Fibroblast of villous mesenchyme (primary cell): ENCODE data around the gene TMPRSS6. TPM values are rescaled to one million over a fixed set of nuclear protein-coding genes. Genes with fewer than 3 reads are reported as not detected.

Source experiments
- DNase-seq: peaks from one replicate; pipeline ENCODE4 v3.0.0-alpha.2; 2010; ENCODE audit warnings: low read depth
- H3K4me3 ChIP-seq: 2 replicates; pipeline ENCODE4 v1.5.1; 2011; ENCODE audit warnings: low read depth, mild to moderate bottlenecking, low read length
- CTCF ChIP-seq: IDR thresholded peaks from 2 replicates; pipeline ENCODE4 v1.5.1; 2012; ENCODE audit warnings: low read depth, mild to moderate bottlenecking, low read length; ENCODE audit not compliant: insufficient read depth
- total RNA-seq: library from RNA; depleted of rRNA; stranded (reverse); fragments of >200 nt; gene quantifications from 2 replicates; pipeline ENCODE4 v1.2.3, GENCODE V29; 2012

TMPRSS6 gene
- total RNA-seq, 1 donor = not detected

GRCh38 chr22:37146507-37147180 lies 37.1 kb upstream of the TMPRSS6 start:
- H3K4me3 ChIP-seq = no peak overlapping the region
- no peak for DNase-seq
- no peak for TF ChIP-seq CTCF

- no peak for DNase-seq
- H3K4me3 ChIP-seq = no peak overlapping the region
- TF ChIP-seq CTCF = no peak
Measured at GRCh38 chr22:37146051-37146385, 36.5 kb upstream of the TMPRSS6 start.

DNA sequence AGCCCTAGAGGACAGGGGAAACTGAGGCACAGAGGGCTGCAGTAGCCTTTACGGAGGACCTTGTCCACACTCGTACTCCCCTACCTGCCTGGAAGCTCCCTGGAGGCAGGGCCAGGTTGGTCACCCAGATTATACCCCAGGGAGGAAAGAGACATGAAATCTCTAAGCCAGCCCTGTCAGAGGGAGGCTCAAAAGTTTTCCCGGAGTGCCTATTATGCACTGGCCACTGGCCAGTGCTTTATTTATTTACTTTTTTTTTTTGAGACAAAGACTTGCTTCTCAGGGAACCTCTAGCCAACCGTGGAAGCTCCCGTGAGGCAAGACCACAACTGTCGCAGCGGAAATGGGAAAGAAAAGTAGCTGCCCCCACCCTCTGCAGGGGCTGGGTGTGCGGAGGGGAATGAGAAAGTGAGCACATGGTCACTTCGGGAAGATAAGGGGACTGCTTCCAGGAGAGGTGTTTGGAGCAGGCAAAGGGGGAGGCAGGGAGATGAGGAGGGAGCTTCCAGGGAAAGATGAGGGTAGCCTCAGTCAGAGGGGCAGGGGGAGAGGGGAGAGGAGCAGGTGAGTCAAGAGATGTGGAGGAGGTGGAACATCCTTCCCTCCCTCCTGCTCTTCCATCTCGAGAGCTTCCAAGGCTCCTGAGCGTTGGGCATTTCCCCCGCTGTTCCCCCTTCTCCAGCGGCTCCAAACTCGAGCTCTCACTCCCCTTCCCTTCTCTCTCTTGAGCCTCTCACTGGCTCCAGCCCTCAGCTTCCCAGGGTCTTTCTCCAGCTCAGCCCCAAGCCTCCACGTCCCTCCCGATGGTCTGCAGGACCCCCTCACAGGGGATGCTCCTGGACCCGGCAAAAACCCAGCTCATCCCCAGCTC lies 35.9 kb upstream of the TMPRSS6 start:
- no peak overlapping the region for H3K4me3 ChIP-seq
- no peak for TF ChIP-seq CTCF
- DNase-seq = no peak

GRCh38 chr22:37144180-37144554 lies 34.7 kb upstream of the TMPRSS6 start:
- no peak for DNase-seq
- TF ChIP-seq CTCF = no peak

DNA sequence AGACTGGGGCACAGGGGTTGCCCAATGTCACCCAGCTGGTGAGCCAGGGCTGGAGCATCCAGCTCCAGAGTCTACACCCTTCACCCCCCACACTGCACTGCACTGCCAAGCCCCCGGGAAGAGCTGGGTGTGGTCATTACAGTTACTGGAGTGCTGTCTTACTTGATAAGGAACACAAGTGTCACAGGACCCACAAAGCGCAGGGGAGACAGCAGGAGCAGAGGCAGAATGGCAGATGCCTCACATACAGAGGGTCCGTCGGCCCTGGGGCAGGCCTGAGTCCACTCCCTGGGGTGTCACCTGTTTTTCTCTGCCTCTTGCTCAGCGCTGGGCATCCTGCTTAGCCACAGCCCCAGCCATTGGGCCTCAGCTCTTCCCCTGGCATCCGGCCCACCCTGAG lies 32.5 kb upstream of the TMPRSS6 start:
- DNase-seq = no peak
- no peak for TF ChIP-seq CTCF
- no peak overlapping the region for H3K4me3 ChIP-seq

More at GRCh38 chr22:37144180-37144554, 34.7 kb upstream of the TMPRSS6 start:
- no peak overlapping the region for H3K4me3 ChIP-seq

DNA sequence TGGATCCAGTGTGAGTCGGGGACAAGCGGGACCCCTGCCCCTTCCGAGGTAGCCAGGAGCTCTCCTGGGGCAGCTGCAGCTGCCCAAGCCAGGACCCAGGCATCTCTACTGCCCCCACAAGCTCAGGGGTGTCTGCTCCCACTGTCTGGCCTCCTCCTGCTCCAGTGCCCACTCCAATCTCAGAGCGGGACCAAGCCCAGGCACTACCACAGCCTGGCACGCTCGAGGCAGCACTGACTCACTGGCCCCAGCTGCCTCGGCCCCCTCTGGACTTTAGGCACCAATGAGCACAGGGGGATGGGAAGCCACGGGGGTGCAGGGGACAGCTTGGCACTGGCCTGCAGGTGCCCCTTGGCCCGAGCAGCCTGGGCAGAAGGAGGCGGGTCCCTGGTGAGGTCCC lies 32.0 kb upstream of the TMPRSS6 start:
- DNase-seq = no peak

More for the DNA sequence above, 32.0 kb upstream of the TMPRSS6 start:
- no peak for TF ChIP-seq CTCF
- H3K4me3 ChIP-seq = no peak overlapping the region
